Stimulated activated CD4-positive, alpha-beta T cell treated with anti-CD3 and anti-CD28 coated beads, Interleukin-1b, Interleukin-23, amount 100 ng/mL, for 4 hours (primary cell): ENCODE measurements around the gene RPRD1A.
"Not testable (repeated sequence)": the region's sequence is repeated elsewhere in the genome, so short reads cannot be mapped to it uniquely, and the experiment has no call there.

Experiments
- DNase-seq, 2 donors: peaks; one replicate each; pipeline ENCODE4 v3.0.0-alpha.2; 2020; ENCODE audit warnings: low read depth in 2 of 2

Gene RPRD1A

DNA sequence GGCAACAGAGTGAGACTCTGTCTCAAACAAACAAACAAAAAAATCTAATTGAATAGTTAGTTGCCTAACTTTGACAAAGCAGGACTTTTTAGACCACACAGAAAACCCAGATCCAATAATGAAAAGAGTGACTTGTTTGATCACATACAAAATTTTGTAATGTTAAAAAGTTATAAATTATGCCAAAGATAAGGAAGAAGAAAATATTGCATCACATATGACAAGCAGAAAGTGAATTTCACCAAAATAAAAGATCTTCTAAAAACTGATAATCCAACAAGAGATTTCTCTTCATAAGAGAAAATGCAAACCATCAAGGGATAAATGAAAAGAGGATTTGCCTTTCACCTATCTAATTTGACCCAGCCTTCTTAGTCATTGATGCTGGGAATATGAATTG is 97.7 kb downstream of the RPRD1A start:
- DNase-seq = no peak

DNA sequence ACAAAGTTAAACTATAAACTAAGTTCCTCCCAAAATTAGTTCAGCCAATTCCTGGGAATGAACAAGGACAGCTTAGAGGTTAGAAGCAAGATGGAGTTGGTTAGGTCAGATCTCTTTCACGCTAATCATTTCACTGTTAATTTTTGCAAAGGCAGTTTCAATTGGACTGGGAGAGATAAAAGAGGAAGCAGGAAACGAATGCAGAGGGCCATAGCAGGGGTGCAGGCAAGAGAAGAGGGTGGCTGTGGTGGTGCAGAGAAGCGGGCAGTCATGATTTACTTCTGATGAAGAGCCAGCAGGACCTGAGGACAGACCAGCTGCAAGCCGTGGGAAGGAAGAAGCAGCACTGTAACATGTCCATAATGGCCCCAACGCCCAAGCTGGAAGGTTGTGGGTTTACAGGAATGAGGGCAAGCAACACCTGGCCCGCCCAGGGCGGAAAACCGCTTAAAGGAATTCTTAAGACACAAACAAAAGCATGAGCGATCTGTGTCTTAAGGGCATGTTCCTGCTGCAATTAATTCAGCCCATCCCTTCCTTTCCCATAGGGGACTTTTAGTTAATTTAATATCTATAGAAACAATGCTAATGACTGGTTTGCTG is 99.0 kb downstream of the RPRD1A start:
- no peak for DNase-seq

DNA sequence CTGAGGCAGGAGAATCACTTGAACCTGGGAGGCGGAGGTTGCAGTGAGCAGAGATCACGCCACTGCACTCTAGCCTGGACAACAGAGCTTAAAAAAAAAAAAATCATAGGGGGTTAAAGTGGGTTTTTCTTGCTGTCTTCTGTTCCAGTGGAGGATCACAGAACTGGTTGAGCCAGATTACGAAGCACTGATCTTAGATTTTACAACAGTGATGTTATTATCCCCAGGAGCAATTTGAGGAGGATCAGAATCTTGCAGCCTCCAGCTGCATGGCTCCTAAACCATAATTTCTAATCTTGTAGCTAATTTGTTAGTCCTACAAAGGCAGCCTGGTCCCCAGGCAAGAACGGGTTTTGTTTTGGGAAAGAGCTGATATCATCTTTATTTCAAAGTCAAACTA is 99.5 kb downstream of the RPRD1A start:
- DNase-seq = not testable (repeated sequence)

DNA sequence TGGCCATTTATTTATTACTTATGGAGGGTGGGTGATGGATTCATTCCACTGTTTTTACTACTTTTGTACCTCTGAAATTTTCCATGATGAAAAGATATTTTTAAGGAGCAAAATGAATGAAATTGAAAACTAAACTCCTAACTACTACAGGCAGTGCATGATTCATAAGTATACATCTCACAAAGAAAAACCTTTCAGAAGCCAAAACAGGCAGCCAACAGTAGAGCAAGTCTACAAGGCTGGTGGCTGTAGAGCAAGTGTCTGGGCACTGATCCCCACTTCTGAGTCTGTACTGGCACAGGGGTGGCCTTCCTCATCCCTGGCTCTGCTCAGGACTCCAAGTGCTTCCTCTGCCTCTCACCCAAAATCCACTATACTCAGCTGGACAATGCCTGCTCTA is 103.0 kb downstream of the RPRD1A start:
- no peak for DNase-seq

DNA sequence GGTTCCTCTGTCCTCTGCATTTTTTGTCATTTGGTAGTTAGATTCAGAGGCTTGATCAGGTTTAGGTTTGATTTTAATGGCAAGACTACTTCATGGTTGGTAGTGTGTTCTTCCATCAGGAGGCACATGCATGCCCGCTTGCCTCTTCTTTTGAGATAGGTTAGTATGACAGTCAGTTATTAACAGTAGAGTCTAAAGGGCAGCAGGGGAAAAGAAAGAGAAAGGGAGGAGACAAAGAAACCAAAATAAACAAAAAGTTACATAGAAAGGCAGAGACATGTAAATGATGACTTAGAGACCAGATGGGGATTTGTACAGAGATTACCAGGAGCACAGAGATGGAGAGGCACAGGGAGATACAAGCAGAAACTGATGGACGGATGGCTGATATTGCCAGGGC is 105.0 kb downstream of the RPRD1A start:
- DNase-seq = no peak

DNA sequence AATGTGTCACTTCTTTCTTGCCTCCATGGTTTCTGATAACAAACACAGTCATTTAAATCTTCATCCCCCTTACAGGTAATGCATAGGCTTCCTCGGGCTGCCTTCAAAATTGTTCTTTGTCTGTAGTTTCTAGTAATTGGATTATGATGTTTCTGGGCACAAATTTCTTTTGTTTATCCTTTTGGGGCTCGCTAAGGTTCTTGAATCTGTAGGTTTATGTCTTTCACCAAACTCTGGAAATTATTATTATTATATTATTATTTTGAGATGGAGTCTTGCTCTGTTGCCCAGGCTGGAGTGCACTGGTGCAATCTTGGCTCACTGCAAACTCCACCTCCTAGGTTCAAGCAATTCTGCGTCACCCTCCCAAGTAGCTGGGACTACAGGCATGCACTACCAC is 111.1 kb downstream of the RPRD1A start:
- DNase-seq = no peak

DNA sequence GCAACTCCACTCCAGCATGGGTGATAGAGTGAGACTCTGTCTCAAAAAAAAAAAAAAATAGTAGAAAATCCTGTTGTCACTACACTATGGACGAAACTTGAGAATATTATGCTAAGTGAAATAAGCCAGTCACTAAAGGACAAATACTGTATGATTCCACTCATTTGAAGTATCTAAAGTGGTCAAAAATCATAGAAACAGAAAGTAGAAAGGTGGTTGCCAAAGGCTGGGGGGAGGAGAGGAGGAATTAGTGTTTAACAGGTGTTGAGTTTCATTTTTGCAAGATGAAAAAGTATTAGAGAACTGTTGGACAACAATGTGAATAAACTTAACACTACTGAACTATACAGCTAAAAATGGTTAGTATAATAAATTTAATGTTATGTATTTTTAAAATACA is 113.7 kb downstream of the RPRD1A start:
- DNase-seq = no peak

DNA sequence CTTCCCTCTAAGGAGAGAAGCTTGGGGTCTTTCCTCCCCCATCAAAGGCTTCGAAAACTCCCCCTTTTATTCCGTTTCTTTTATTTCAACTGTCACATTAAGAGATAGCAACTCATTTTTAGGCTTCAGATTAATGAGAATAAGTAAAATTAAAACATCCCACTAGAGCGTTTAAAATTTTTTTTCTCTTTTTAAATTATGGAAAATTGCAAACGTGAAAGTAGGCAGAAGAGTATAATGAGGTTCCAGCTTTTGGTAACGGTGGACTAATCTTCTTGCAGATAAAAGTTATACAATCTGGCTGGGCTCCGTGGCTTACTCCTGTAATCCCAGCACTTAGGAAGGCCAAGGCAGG is 116.8 kb downstream of the RPRD1A start:
- no peak for DNase-seq

DNA sequence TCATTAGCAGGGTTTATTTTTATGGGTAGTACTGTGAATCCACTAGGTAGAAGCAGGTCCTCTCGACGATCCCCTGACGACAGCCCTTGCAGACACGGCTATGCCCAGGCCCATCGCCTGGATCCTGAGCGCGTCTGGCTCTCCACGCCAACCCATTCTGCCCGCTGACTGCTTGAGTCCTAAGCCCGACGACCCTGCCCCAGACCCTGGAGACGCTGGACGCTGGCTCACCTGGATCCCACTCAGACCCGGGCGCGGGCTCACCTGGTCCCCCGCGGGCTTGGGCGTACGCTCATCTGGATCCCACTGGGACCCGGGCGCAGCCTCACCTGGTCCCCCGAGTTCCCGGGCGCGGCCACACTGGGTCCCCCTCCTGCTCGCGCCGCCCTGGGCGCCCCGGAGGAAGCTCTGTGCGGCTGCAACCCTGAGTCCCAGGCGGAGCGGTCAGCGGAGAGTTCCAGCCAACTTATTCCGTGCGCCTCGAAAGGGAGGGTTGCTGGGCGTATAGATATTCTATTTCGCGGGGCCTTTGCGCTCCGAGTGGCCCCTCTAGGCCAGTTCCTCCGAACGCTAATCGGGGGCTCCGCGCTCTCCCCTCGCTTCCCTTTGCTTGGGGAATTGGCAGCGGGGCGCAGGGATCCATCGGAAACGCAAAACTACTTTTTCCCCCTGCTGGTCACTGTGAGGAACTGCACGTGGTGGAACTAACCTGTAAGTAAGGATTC is 117.3 kb downstream of the RPRD1A start:
- peak; percentile 24 to 39 for DNase-seq

DNA sequence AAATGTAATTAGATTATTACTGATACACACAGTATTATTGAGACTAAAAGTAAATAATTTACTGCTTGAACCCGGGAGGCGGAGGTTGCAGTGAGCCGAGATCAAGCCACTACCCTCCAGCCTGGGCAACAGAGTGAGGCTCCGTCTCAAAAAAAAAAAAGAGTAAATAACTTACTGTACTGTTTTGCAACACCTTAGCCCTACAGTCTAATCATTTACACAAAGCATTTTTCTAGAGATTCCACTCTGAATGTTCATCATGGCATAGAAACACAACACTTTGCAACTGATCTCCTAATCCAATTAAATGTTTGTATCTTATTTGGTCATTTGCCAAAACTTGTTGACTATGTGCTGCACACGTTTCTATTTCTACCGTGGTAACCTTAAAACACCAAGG is 118.3 kb downstream of the RPRD1A start:
- no peak for DNase-seq

DNA sequence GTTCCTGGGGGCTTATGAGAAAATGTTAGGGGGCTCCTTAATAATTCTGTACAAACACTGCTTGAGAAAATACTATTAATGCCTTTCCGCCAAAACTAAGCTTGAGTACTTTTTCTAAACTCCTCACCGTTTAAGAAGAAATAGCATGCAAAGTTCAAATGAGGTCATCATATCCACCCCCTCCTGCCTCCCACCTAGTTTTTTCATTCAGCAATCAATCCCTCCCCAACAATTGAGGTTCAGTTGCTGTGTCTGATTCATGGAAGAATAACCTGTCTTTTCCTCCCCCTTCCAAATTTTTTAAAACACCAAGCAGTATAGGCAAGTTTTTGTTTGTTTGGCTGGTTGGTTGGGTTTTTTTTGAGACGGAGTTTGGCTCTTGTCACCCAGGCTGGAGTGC is 119.3 kb downstream of the RPRD1A start:
- no peak for DNase-seq

DNA sequence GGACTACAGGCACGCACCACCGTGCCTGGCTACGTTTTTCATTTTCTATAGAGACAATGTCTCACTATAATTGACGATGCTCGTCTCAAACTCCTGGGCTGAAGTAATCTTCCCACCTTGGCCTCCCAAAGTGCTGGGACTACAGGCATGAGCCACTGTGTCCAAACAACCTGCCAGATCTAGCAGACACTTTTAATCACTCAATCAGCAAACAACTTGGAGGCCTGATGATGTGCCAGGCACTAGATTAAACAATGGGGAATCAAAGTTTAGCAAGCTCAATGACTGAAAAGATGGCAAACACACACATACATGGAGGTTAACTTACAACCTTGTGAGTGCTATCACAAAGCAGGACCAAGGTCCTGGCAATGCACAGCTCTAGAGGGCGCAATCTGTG is 124.7 kb downstream of the RPRD1A start:
- no peak for DNase-seq

DNA sequence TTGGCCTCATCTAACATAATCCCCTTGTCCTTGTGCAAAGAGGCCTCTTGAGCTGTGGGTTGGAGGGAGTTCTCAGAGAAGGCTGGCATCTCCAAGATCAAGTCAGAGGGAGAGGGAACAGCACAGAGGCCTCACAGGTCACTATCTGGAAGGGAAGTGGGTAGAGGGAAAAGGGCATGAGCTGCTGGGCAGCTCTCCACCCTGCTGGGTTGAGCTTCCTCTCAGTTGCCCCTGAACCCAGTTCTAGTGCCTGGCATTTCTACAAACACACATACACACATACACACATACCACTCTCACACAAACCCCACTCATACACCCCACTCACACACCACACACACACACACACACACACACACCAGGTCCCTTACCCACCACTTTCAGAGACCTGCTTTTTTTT is 125.2 kb downstream of the RPRD1A start:
- DNase-seq = no peak

DNA sequence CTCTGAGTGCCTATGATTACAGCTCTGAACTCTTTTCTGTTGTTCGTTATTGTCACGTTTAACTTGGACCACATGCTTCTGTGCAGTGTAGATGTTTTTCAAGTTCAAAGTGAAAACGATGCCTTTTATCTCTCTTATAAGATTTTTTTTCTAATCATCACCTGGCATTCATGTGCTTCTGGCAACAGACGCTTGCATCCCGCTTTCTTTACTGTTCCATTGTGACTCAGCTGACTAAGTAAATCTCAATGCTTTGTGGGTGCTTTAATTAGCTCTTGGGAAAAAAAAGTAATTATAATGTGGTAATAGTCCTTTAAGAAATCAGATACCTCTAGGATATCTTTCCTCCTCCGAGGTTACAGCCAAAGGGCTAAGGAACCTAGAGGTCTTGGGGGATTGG is 126.1 kb downstream of the RPRD1A start:
- DNase-seq = no peak
